ENCODE data around the gene PACRG. TPM values are rescaled to one million over a fixed set of nuclear protein-coding genes. Genes with fewer than 3 reads are reported as not detected.
A peak's percentile ranks its signal among the peaks of the same experiment; 100 is the strongest.

PACRG gene
- total and polyA plus RNA-seq, 2 of the 8 experiments (the other 6 are each of a cell fraction or from before 2014, with no cell fraction given): 0.44 to 0.54 TPM

- ChIA-PET POLR2A (ENCODE audit: partially characterized antibody) (no interaction called here), CTCF (ENCODE audit: partially characterized antibody) (interaction anchor here (1.3 to 1.6 kb wide), 3 partner anchors 9 to 96 kb away, joined by 3 to 4 read pairs (median 3); no protein-coding TSS in a partner anchor)
- Histone ChIP-seq H3K27ac (ENCODE audit: low read depth, low read length) (no peak overlapping the region), H2BK12ac (ENCODE audit: low read depth, low read length) (no peak overlapping the region), H3K4me3 (ENCODE audit: extremely low read depth in 1 of 4, insufficient read depth in 2 of 4, low read depth in 3 of 4, low read length in 4 of 4) (no peak overlapping the region), H3K23me2 (ENCODE audit: low read depth, low read length) (peaks cover 3% of the 10 kb centered on the region; the same call in 1 of the 2 replicates), H2AFZ (ENCODE audit: low read length) (no peak overlapping the region), H4K20me1 (replicated peaks in 1 of 2; ENCODE audit: control insufficient read depth in 1 of 2, insufficient read depth in 2 of 2, low read length in 2 of 2) (no peaks in the 10 kb centered on the region), H3K18ac (ENCODE audit: extremely low read depth, low read length) (0 out of 2 replicates have a peak overlapping the region, but pooled peaks have one; percentile 39), H4K91ac (replicated peaks; ENCODE audit: insufficient read length, low read length) (no peak overlapping the region), H4K5ac (ENCODE audit: insufficient read length, low read depth, low read length) (no peak overlapping the region), H3K36me3 (ENCODE audit: control insufficient read depth in 2 of 4, insufficient read depth in 4 of 4, low read length in 3 of 4) (no peaks in the 10 kb centered on the region), H3K79me2 (ENCODE audit: control insufficient read depth in 1 of 2, insufficient read depth in 2 of 2, low read length in 2 of 2) (no peaks in the 10 kb centered on the region), H3K4me2 (ENCODE audit: insufficient read depth in 1 of 2, low read depth in 2 of 2, low read length in 2 of 2) (no peak overlapping the region), H3K56ac (replicated peaks; ENCODE audit: insufficient read length, low read depth, low read length) (no peak overlapping the region), H3K14ac (ENCODE audit: insufficient read length) (no peak overlapping the region), H3K9ac (replicated peaks in 1 of 4; ENCODE audit: extremely low read depth in 1 of 4, low read depth in 3 of 4, low read length in 3 of 4) (no peak overlapping the region), H3K23ac (ENCODE audit: insufficient read length) (no peak overlapping the region), H2BK120ac (replicated peaks; ENCODE audit: low read depth, low read length) (no peak overlapping the region), H3K79me1 (ENCODE audit: low read depth, low read length) (no peaks in the 10 kb centered on the region), H3K27me3 (replicated peaks in 1 of 4; ENCODE audit: control insufficient read depth in 3 of 4, extremely low read depth in 1 of 4, insufficient read depth in 3 of 4, low read length in 3 of 4) (no peaks in the 10 kb centered on the region), H3K9me3 (ENCODE audit: insufficient read depth in 2 of 2, low read depth in 1 of 2, low read length in 1 of 2) (no peaks in the 10 kb centered on the region), H2AK5ac (ENCODE audit: low read depth, low read length) (no peak overlapping the region), H3K4me1 (replicated peaks in 1 of 4; ENCODE audit: control insufficient read depth in 3 of 4, insufficient read depth in 4 of 4, low read length in 3 of 4) (peaks cover 0 to 7% (median 3%) of the 10 kb centered on the region in 4 experiments; a peak in 6 of 7 replicates), H2BK15ac (ENCODE audit: low read length) (0 out of 2 replicates have a peak overlapping the region, but pooled peaks have one; percentile 32), H2BK20ac (ENCODE audit: low read length) (peak overlapping the region; percentile 75; the same call in 1 of the 2 replicates), H2BK5ac (ENCODE audit: low read depth, low read length) (no peak overlapping the region), H4K8ac (ENCODE audit: extremely low read depth, insufficient read depth, low read length) (no peak overlapping the region), H3K4ac (replicated peaks; ENCODE audit: insufficient read length, low read depth, low read length) (no peak overlapping the region)
- no peak for DNase-seq (ENCODE audit: low read depth in 1 of 2, low spot score in 2 of 2)
- WGBS, 2 experiments (ENCODE audit: extremely low coverage in 1 of 2, insufficient coverage in 1 of 2, insufficient read length in 1 of 2, insufficient replicate concordance in 2 of 2, low coverage in 1 of 2, low lambda C conversion rate in 2 of 2, missing lambda C conversion rate in 1 of 2): 94% methylated on average over 8 of the region's 8 CpGs; no CpG with 5 or more reads in 1 of the 2 experiments
- FAIRE-seq: no peak
- TF ChIP-seq SIN3A (conservative IDR thresholded peaks at IDR 0.05 in 1 of 2, IDR thresholded peaks at IDR 0.05 in 1 of 2; ENCODE audit: low read depth in 1 of 2, low read length in 2 of 2) (no peak), CTCF (IDR thresholded peaks at IDR 0.05; ENCODE audit: control extremely low read depth in 1 of 3, insufficient read depth in 1 of 3, low read depth in 1 of 3, low read length in 3 of 3) (no peak), TAF7 (optimal IDR thresholded peaks at IDR 0.05; ENCODE audit: borderline replicate concordance, low read depth, low read length) (no peak), EZH2 (IDR thresholded peaks at IDR 0.05; ENCODE audit: low read depth, low read length, severe bottlenecking) (no peak), KDM5A (IDR thresholded peaks at IDR 0.05; ENCODE audit: low read length) (no peak), CHD2 (IDR thresholded peaks at IDR 0.05; ENCODE audit: low read length) (no peak), SP4 (IDR thresholded peaks at IDR 0.05; ENCODE audit: low read length) (no peak), SAP30 (IDR thresholded peaks at IDR 0.05; ENCODE audit: insufficient read depth, insufficient replicate concordance, low read length) (no peak), CBX5 (IDR thresholded peaks at IDR 0.05; ENCODE audit: low read depth, low read length) (no peak), POLR2A (IDR thresholded peaks at IDR 0.05; ENCODE audit: control extremely low read depth in 1 of 2, low read depth in 2 of 2, low read length in 2 of 2) (no peak), TBP (IDR thresholded peaks at IDR 0.05; ENCODE audit: low read depth, low read length) (no peak)
Measured at GRCh38 chr6:163243083-163243482, 515.3 kb downstream of the PACRG start.
